HEK293 (cell line): ENCODE results near the gene ZNF83.

Experiments
- CTCF ChIA-PET: fragments of 350-600 bp; formaldehyde crosslinking; extraction: SDS; loops from one replicate; lab custom pipeline; 2021; ENCODE audit warnings: antibody characterized with exemption; lab: Yijun Ruan, JAX
- POLR2A ChIA-PET: fragments of 300-600 bp; formaldehyde crosslinking; extraction: SDS; loops from one replicate; lab custom pipeline; 2020; ENCODE audit warnings: antibody characterized with exemption, inconsistent platforms; lab: Yijun Ruan, JAX
- H3K27ac ChIP-seq: fragments of 200-500 bp; sonication (Bioruptor generic); 2 replicates; pipeline ENCODE4 v1.5.1; 2014; ENCODE audit warnings: low read depth, low read length, control low read depth, inconsistent platforms; ENCODE audit errors: extremely low read depth
- H3K36me3 ChIP-seq, 2 experiments: fragments of 200-500 bp in 1 of 2; sonication (Bioruptor generic) in 1 of 2; 1 replicate in 1 of 2; 2 replicates in 1 of 2; pipeline ENCODE4 v1.5.1; 2014 to 2017; ENCODE audit warnings: inconsistent platforms in 2 of 2, low read length in 2 of 2; ENCODE audit not compliant: control insufficient read depth in 2 of 2, insufficient read depth in 1 of 2
- H3K4me1 ChIP-seq: fragments of 200-500 bp; sonication (Bioruptor generic); 2 replicates; pipeline ENCODE4 v1.5.1; 2014; ENCODE audit warnings: mild to moderate bottlenecking, low read length, inconsistent platforms; ENCODE audit not compliant: control insufficient read depth, insufficient read depth
- H3K4me3 ChIP-seq: 2 replicates; pipeline ENCODE4 v1.5.1; 2011; ENCODE audit warnings: low read depth, mild to moderate bottlenecking, control low read depth, low read length, moderate library complexity
- H3K9me3 ChIP-seq: fragments of 200-500 bp; sonication (Bioruptor generic); 2 replicates; pipeline ENCODE4 v1.5.1; 2014; ENCODE audit warnings: low read depth, low read length, inconsistent platforms; ENCODE audit not compliant: control insufficient read depth, insufficient read depth
- SETDB1 ChIP-seq: IDR thresholded peaks from one replicate; pipeline ENCODE4 v1.6.1; 2017; ENCODE audit warnings: mild to moderate bottlenecking, low read length, moderate library complexity, mixed read lengths; ENCODE audit not compliant: insufficient read length
- ZBTB8A ChIP-seq: fragments of 450-650 bp; formaldehyde crosslinking; IDR thresholded peaks from 2 replicates; pipeline ENCODE4 v1.5.1; 2016; ENCODE audit warnings: missing biosample characterization, missing genetic modification characterization
- ZNF138 ChIP-seq: fragments of 450-650 bp; formaldehyde crosslinking; IDR thresholded peaks from 2 replicates; pipeline ENCODE4 v1.5.1; 2016; ENCODE audit warnings: missing biosample characterization, missing genetic modification characterization, borderline replicate concordance
- ZNF169 ChIP-seq: fragments of 450-650 bp; formaldehyde crosslinking; IDR thresholded peaks from 2 replicates; pipeline ENCODE4 v1.5.1; 2016; ENCODE audit warnings: missing biosample characterization, missing genetic modification characterization
- ZNF366 ChIP-seq: fragments of 450-650 bp; formaldehyde crosslinking; conservative IDR thresholded peaks from 2 replicates; pipeline ENCODE4 v1.5.1; 2016; ENCODE audit warnings: missing biosample characterization, missing genetic modification characterization
- ZNF391 ChIP-seq: fragments of 450-650 bp; formaldehyde crosslinking; IDR thresholded peaks from 2 replicates; pipeline ENCODE4 v1.5.1; 2016; ENCODE audit warnings: low read depth, missing biosample characterization, missing genetic modification characterization, borderline replicate concordance
- ZNF555 ChIP-seq: fragments of 450-650 bp; formaldehyde crosslinking; conservative IDR thresholded peaks from 2 replicates; pipeline ENCODE4 v1.5.1; 2017; ENCODE audit warnings: missing biosample characterization, mild to moderate bottlenecking, missing genetic modification characterization, inconsistent platforms
- ZNF626 ChIP-seq: fragments of 450-650 bp; sonication (Bioruptor Pico); formaldehyde crosslinking; IDR thresholded peaks from 2 replicates; pipeline ENCODE4 v1.5.1; 2018; ENCODE audit warnings: missing biosample characterization, missing genetic modification characterization, inconsistent platforms
- ZNF660 ChIP-seq: fragments of 450-650 bp; IDR thresholded peaks from 2 replicates; pipeline ENCODE4 v1.5.1; 2018; ENCODE audit warnings: missing biosample characterization, mild to moderate bottlenecking, missing genetic modification characterization
- TF ChIP-seq, protein P1 (sequence below): fragments of 450-650 bp; formaldehyde crosslinking; IDR thresholded peaks from 2 replicates; pipeline ENCODE4 v1.5.1; 2016; ENCODE audit warnings: missing biosample characterization, missing genetic modification characterization
- TF ChIP-seq, protein P2 (sequence below): fragments of 450-650 bp; formaldehyde crosslinking; IDR thresholded peaks from 2 replicates; pipeline ENCODE4 v1.5.1; 2016; ENCODE audit warnings: missing biosample characterization, missing genetic modification characterization, low read depth
- TF ChIP-seq, protein P3 (sequence below): fragments of 450-650 bp; formaldehyde crosslinking; IDR thresholded peaks from 2 replicates; pipeline ENCODE4 v1.5.1; 2016; ENCODE audit warnings: missing biosample characterization, missing genetic modification characterization, borderline replicate concordance

The ZNF83 gene

DNA sequence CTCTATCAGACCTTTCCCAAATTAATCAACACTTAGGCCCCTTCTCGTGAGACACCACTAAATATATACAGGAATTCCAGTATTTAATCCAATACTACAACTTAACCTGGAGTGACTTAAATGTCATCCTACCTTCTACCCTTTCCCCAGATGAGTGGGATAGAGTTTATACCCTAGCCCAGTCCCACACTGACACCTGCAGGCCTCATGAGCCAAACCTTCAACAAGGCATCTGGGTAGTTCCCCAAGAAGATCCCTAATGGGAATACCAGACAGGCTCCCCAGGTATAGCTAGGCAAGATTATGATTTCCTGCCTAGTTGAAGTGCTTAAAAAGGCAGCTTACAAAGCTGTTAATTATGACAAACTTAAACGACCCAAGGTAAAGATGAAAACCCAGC lies 15.9 kb downstream of the ZNF83 start (continued):
- no peak for TF ChIP-seq ZNF391 (tag by site-specific recombination)
- no peak for TF ChIP-seq ZNF660 (tag by site-specific recombination)
- TF ChIP-seq ZNF366 (tag by site-specific recombination), result no peak

DNA sequence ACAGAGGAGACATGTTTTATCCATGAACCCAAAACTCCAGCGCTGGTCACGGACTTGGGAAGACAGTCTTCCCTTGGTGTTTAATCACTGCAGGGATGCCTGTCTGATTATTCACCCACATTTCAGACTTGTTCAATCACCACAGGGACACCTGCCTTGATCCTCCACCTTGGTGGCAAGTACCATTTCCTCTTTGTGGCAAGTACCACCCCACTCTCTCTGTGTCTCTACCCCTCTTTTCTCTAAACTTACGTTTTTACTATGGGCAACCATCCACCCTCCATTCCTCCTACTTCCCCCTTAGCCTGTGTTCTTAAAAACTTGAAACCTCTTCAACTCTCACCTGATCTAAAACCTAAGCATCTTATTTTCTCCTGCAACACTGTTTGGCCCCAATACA lies 16.8 kb downstream of the ZNF83 start:
- ChIA-PET CTCF (no interaction called here), POLR2A (no interaction called here)
- H3K36me3 ChIP-seq, result peaks cover 0 to 82% of the 10 kb centered on the region in 2 experiments; a peak in 1 of 3 replicates
- H3K4me1 ChIP-seq, result no peaks in the 10 kb centered on the region
- peaks cover 2% of the 10 kb centered on the region; the same call in 1 of the 2 replicates for H3K9me3 ChIP-seq
- H3K27ac ChIP-seq, result no peak overlapping the region
- no peak for TF ChIP-seq ZBTB8A (tag by site-specific recombination)
- TF ChIP-seq, protein P1, sequence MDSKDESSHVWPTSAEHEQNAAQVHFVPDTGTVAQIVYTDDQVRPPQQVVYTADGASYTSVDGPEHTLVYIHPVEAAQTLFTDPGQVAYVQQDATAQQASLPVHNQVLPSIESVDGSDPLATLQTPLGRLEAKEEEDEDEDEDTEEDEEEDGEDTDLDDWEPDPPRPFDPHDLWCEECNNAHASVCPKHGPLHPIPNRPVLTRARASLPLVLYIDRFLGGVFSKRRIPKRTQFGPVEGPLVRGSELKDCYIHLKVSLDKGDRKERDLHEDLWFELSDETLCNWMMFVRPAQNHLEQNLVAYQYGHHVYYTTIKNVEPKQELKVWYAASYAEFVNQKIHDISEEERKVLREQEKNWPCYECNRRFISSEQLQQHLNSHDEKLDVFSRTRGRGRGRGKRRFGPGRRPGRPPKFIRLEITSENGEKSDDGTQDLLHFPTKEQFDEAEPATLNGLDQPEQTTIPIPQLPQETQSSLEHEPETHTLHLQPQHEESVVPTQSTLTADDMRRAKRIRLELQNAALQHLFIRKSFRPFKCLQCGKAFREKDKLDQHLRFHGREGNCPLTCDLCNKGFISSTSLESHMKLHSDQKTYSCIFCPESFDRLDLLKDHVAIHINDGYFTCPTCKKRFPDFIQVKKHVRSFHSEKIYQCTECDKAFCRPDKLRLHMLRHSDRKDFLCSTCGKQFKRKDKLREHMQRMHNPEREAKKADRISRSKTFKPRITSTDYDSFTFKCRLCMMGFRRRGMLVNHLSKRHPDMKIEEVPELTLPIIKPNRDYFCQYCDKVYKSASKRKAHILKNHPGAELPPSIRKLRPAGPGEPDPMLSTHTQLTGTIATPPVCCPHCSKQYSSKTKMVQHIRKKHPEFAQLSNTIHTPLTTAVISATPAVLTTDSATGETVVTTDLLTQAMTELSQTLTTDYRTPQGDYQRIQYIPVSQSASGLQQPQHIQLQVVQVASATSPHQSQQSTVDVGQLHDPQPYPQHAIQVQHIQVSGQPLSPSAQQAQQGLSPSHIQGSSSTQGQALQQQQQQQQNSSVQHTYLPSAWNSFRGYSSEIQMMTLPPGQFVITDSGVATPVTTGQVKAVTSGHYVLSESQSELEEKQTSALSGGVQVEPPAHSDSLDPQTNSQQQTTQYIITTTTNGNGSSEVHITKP, result no peak
- no peak for TF ChIP-seq ZNF138
- TF ChIP-seq, protein P2, sequence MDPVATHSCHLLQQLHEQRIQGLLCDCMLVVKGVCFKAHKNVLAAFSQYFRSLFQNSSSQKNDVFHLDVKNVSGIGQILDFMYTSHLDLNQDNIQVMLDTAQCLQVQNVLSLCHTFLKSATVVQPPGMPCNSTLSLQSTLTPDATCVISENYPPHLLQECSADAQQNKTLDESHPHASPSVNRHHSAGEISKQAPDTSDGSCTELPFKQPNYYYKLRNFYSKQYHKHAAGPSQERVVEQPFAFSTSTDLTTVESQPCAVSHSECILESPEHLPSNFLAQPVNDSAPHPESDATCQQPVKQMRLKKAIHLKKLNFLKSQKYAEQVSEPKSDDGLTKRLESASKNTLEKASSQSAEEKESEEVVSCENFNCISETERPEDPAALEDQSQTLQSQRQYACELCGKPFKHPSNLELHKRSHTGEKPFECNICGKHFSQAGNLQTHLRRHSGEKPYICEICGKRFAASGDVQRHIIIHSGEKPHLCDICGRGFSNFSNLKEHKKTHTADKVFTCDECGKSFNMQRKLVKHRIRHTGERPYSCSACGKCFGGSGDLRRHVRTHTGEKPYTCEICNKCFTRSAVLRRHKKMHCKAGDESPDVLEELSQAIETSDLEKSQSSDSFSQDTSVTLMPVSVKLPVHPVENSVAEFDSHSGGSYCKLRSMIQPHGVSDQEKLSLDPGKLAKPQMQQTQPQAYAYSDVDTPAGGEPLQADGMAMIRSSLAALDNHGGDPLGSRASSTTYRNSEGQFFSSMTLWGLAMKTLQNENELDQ (tag by site-specific recombination), result no peak
- TF ChIP-seq, protein P3, sequence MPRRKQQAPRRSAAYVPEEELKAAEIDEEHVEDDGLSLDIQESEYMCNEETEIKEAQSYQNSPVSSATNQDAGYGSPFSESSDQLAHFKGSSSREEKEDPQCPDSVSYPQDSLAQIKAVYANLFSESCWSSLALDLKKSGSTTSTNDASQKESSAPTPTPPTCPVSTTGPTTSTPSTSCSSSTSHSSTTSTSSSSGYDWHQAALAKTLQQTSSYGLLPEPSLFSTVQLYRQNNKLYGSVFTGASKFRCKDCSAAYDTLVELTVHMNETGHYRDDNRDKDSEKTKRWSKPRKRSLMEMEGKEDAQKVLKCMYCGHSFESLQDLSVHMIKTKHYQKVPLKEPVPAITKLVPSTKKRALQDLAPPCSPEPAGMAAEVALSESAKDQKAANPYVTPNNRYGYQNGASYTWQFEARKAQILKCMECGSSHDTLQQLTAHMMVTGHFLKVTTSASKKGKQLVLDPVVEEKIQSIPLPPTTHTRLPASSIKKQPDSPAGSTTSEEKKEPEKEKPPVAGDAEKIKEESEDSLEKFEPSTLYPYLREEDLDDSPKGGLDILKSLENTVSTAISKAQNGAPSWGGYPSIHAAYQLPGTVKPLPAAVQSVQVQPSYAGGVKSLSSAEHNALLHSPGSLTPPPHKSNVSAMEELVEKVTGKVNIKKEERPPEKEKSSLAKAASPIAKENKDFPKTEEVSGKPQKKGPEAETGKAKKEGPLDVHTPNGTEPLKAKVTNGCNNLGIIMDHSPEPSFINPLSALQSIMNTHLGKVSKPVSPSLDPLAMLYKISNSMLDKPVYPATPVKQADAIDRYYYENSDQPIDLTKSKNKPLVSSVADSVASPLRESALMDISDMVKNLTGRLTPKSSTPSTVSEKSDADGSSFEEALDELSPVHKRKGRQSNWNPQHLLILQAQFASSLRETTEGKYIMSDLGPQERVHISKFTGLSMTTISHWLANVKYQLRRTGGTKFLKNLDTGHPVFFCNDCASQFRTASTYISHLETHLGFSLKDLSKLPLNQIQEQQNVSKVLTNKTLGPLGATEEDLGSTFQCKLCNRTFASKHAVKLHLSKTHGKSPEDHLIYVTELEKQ (tag by site-specific recombination), result no peak
- TF ChIP-seq ZNF555 (tag by site-specific recombination), result no peak
- no peak for TF ChIP-seq ZNF626
- no peak overlapping the region for H3K4me3 ChIP-seq

DNA sequence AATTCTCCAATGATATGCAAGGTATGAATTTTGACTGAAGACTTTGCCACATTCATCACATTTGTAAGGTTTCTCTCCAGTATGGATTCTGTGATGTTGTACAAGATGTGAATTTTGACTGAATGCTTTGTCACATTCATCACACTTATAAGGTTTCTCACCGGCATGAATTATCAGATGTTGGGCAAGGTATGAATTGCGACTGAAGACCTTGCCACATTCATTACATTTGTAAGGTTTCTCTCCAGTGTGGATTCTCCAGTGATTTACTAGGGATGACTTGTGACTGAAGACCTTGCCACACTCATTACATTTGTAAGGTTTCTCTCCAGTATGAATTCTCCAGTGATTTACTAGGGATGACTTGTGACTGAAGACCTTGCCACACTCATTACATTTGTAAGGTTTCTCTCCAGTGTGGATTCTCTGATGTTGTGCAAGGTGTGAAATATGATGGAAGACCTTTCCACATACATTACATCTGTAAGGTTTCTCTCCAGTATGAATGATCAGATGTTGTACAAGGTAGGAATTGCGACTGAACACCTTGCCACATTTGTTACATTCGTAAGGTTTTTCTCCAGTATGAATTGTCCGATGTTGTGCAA lies 24.8 kb downstream of the ZNF83 start:
- peaks cover 0 to 55% of the 10 kb centered on the region in 2 experiments; a peak in 1 of 3 replicates for H3K36me3 ChIP-seq
- no peak overlapping the region for H3K4me3 ChIP-seq
- CTCF ChIA-PET, result interaction anchor here (0.7 kb wide), 1 partner anchor 93 kb away, joined by 3 read pairs; no protein-coding TSS in a partner anchor
- no peaks in the 10 kb centered on the region for H3K4me1 ChIP-seq
- TF ChIP-seq SETDB1 (peak; percentile 87), ZNF169 (tag by site-specific recombination) (no peak)
- TF ChIP-seq, all 188 proteins: peak for 1
- POLR2A ChIA-PET, result no interaction called here
- no peak overlapping the region for H3K27ac ChIP-seq
- no peaks in the 10 kb centered on the region for H3K9me3 ChIP-seq
